Cardiac muscle cell (in vitro differentiated cells and primary cell): ENCODE results near the gene DENND5B. TPM values are rescaled to one million over a fixed set of nuclear protein-coding genes. Genes with fewer than 3 reads are reported as not detected.

Source experiments
- DNase-seq, 2 donors: peaks; one replicate each; pipeline versions ENCODE4 v3.0.0 to v3.0.0-alpha.2; 2010 to 2017; ENCODE audit warnings: low read depth in 1 of 2, low spot score in 1 of 2
- H3K27ac ChIP-seq: fragments of 200-600 bp; sonication (generic); 2 replicates; pipeline ENCODE4 v1.5.1; 2016
- H3K27me3 ChIP-seq: fragments of 200-600 bp; sonication (generic); 2 replicates; pipeline ENCODE4 v1.6.0; 2016; ENCODE audit warnings: control low read depth
- H3K36me3 ChIP-seq: fragments of 200-600 bp; sonication (generic); 2 replicates; pipeline ENCODE4 v1.5.1; 2016; ENCODE audit warnings: control low read depth
- H3K4me1 ChIP-seq: fragments of 200-600 bp; sonication (generic); 2 replicates; pipeline ENCODE4 v1.8.1; 2017; ENCODE audit warnings: low read depth, mild to moderate bottlenecking, mixed run types
- H3K4me3 ChIP-seq: fragments of 200-600 bp; sonication (generic); 2 replicates; pipeline ENCODE4 v1.5.1; 2016; ENCODE audit warnings: mild to moderate bottlenecking
- H3K9me3 ChIP-seq: fragments of 200-600 bp; sonication (generic); 2 replicates; pipeline ENCODE4 v1.5.1; 2017; ENCODE audit warnings: low read depth, mild to moderate bottlenecking, control low read depth
- CTCF ChIP-seq: IDR thresholded peaks from 2 replicates; pipeline ENCODE4 v1.5.1; 2012; ENCODE audit warnings: low read depth, mild to moderate bottlenecking, low read length
- polyA plus RNA-seq: library from polyadenylated mRNA; unstranded; fragments of >200 nt; fragmentation: Nextera tagmentation; extraction: Ambion mirVana; gene quantifications from 2 replicates; pipeline ENCODE4 v1.2.1, GENCODE V29; 2016
- total RNA-seq: library from RNA; depleted of rRNA; stranded (reverse); fragments of >200 nt; gene quantifications from 2 replicates; pipeline ENCODE4 v1.2.3, GENCODE V29; 2016

The DENND5B gene
- total and polyA plus RNA-seq, 2 experiments from 2014 or later, result 40.4 to 121 TPM

GRCh38 chr12:31629756-31630732 lies 39.1 kb upstream of the DENND5B start:
- peak; percentile 3 for TF ChIP-seq CTCF
- Histone ChIP-seq H3K36me3 (no peaks in the 10 kb centered on the region), H3K9me3 (no peaks in the 10 kb centered on the region), H3K4me3 (no peak overlapping the region), H3K27me3 (no peaks in the 10 kb centered on the region), H3K4me1 (peaks cover 27% of the 10 kb centered on the region), H3K27ac (peak overlapping the region; percentile 98)
- DNase-seq, result peak; percentile 79 to 93

- H3K9me3 ChIP-seq, result no peaks in the 10 kb centered on the region
These were observed 36.6 kb upstream of the DENND5B start for GRCh38 chr12:31627456-31628054.

GRCh38 chr12:31626270-31626995 lies 35.5 kb upstream of the DENND5B start:
- DNase-seq, result no peak
- no peaks in the 10 kb centered on the region for H3K36me3 ChIP-seq

More at GRCh38 chr12:31627456-31628054, 36.6 kb upstream of the DENND5B start:
- H3K27ac ChIP-seq, result peak overlapping the region; percentile 11
- H3K27me3 ChIP-seq, result no peaks in the 10 kb centered on the region
- no peaks in the 10 kb centered on the region for H3K36me3 ChIP-seq
- peak in 1 of 2 donors; percentile 25 for DNase-seq
- peaks cover 33% of the 10 kb centered on the region for H3K4me1 ChIP-seq
- no peak for TF ChIP-seq CTCF
- no peak overlapping the region for H3K4me3 ChIP-seq

GRCh38 chr12:31622038-31622437 lies 31.1 kb upstream of the DENND5B start:
- DNase-seq, result no peak
- Histone ChIP-seq H3K27me3 (no peaks in the 10 kb centered on the region), H3K4me3 (no peak overlapping the region), H3K27ac (peak overlapping the region; percentile 58), H3K9me3 (no peaks in the 10 kb centered on the region), H3K4me1 (peaks cover 18% of the 10 kb centered on the region), H3K36me3 (no peaks in the 10 kb centered on the region)
- no peak for TF ChIP-seq CTCF

More at GRCh38 chr12:31626270-31626995, 35.5 kb upstream of the DENND5B start:
- Histone ChIP-seq H3K9me3 (no peaks in the 10 kb centered on the region), H3K27me3 (no peaks in the 10 kb centered on the region), H3K27ac (no peak overlapping the region), H3K4me3 (no peak overlapping the region), H3K4me1 (peaks cover 29% of the 10 kb centered on the region)
- TF ChIP-seq CTCF, result no peak

GRCh38 chr12:31620311-31620710 lies 29.4 kb upstream of the DENND5B start:
- no peaks in the 10 kb centered on the region for H3K9me3 ChIP-seq
- no peak for DNase-seq

More at GRCh38 chr12:31620311-31620710, 29.4 kb upstream of the DENND5B start:
- no peak for TF ChIP-seq CTCF
- no peak overlapping the region for H3K4me3 ChIP-seq
- H3K4me1 ChIP-seq, result peaks cover 18% of the 10 kb centered on the region
- peak overlapping the region; percentile 93 for H3K27ac ChIP-seq
- no peaks in the 10 kb centered on the region for H3K27me3 ChIP-seq
- no peaks in the 10 kb centered on the region for H3K36me3 ChIP-seq
